ENCODE measurements around the gene MAML2. TPM values are rescaled to one million over a fixed set of nuclear protein-coding genes. Genes with fewer than 3 reads are reported as not detected.

MAML2 gene
- total RNA-seq, 2 experiments from 2014 or later, result 14.1 to 14.3 TPM

GRCh38 chr11:95977534-95978174 lies 365.3 kb downstream of the MAML2 start:
- Mint-ChIP-seq H3K4me1 (no peaks in the 10 kb centered on the region), H3K27ac (no peak overlapping the region), H3K36me3 (peaks cover 19% of the 10 kb centered on the region)

DNA sequence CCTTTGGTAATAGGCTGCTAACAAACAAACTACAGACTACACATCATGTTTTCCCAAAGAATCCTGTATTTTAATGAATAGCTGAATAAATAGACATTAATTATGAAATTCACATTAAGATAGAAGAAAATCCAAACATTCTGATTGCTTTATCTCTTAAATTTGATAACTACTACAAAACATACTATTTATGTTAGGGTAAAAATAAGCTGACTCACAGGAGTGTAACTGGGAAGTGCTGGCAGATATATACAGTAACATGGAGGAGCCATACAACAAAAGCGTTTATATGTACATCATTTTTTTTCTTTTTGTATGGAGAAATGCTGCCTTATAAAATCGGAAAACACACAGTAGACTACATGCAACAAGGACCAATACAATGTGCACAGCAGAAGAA lies 366.4 kb downstream of the MAML2 start:
- H3K27me3 Mint-ChIP-seq, result no peaks in the 10 kb centered on the region
- H3K27ac Mint-ChIP-seq, result no peak overlapping the region
- no peak overlapping the region for H3K4me3 Mint-ChIP-seq
- DNase-seq, result no peak
- no peaks in the 10 kb centered on the region for H3K4me1 Mint-ChIP-seq
- peaks cover 19% of the 10 kb centered on the region for H3K36me3 Mint-ChIP-seq
- H3K9me3 Mint-ChIP-seq, result no peaks in the 10 kb centered on the region

More at GRCh38 chr11:95977534-95978174, 365.3 kb downstream of the MAML2 start:
- Mint-ChIP-seq H3K9me3 (no peaks in the 10 kb centered on the region), H3K4me3 (no peak overlapping the region), H3K27me3 (no peaks in the 10 kb centered on the region)
- DNase-seq, result no peak

DNA sequence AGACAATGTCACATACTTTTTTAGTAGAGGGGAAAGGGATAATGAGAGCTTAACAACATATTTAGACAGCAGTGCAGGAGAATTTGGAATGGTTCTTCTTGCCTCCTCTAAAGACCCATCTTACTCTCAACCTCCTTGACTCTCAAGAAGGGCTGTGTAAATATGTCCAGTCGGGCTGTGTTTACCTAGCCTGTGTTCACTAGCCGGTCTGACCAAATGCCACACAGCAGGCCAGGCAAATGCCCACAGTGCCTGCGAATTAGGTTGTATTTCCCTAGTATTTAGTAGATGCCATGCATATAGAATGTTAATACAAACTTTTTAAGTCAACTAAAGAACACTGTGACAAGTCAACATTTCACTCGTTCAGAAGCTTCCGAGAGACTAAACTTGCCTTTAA lies 367.7 kb downstream of the MAML2 start:
- DNase-seq, result no peak
- no peak overlapping the region for H3K4me3 Mint-ChIP-seq
- H3K4me1 Mint-ChIP-seq, result no peaks in the 10 kb centered on the region
- H3K9me3 Mint-ChIP-seq, result no peaks in the 10 kb centered on the region
- H3K27ac Mint-ChIP-seq, result no peak overlapping the region
- H3K27me3 Mint-ChIP-seq, result no peaks in the 10 kb centered on the region
- H3K36me3 Mint-ChIP-seq, result peaks cover 18% of the 10 kb centered on the region

DNA sequence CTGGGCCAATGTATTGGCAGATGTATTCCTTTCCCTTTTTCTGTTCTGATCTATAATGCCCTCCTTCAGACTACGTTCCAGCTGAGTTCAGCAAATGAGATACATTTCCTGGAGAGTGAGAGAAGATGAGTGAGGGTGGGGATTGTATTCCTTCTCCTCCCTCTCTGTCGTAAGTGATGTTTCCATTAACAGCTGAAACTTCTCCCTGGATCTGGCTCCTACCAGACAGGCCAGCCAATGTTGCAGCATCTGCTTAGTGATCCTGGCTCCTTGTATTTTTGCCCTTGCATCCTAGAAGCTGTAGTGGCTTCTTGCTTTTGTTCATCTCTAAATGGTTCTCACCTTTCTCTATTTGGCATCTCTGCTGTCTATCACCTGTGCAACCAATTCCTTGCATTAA lies 370.9 kb downstream of the MAML2 start:
- Mint-ChIP-seq H3K9me3 (peaks cover 2% of the 10 kb centered on the region), H3K36me3 (peaks cover 3% of the 10 kb centered on the region), H3K4me3 (no peak overlapping the region), H3K27me3 (no peaks in the 10 kb centered on the region), H3K4me1 (no peaks in the 10 kb centered on the region), H3K27ac (no peak overlapping the region)
- no peak for DNase-seq

- Mint-ChIP-seq H3K4me1 (no peaks in the 10 kb centered on the region), H3K4me3 (no peak overlapping the region)
These were observed 374.4 kb downstream of the MAML2 start for GRCh38 chr11:95968585-95968984.

DNA sequence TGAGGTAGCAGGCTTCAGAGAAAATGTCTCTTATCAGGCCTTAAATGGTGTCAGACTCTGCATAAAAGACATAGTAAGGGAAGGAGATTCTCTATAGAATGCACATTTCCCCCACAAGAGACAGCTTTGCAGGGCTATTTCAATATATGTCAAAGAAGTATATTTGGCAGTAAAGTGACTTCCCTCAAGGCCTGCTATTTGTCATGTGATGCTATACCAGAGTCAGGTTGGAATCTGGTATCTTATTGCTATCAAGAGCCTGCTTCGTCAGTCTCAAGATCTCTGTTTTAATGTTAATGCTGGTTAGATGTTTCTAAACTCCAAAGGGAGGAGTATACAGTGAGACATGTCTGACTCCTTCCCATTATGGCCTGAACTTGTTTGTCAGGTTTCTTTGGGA lies 378.7 kb downstream of the MAML2 start:
- DNase-seq, result no peak
- no peaks in the 10 kb centered on the region for H3K27me3 Mint-ChIP-seq
- no peaks in the 10 kb centered on the region for H3K4me1 Mint-ChIP-seq
- H3K27ac Mint-ChIP-seq, result no peak overlapping the region
- peaks cover 2% of the 10 kb centered on the region for H3K9me3 Mint-ChIP-seq
- no peaks in the 10 kb centered on the region for H3K36me3 Mint-ChIP-seq
- H3K4me3 Mint-ChIP-seq, result no peak overlapping the region

More at GRCh38 chr11:95968585-95968984, 374.4 kb downstream of the MAML2 start:
- Mint-ChIP-seq H3K36me3 (no peaks in the 10 kb centered on the region), H3K27ac (no peak overlapping the region), H3K27me3 (no peaks in the 10 kb centered on the region), H3K9me3 (peaks cover 2% of the 10 kb centered on the region)
- DNase-seq, result no peak

DNA sequence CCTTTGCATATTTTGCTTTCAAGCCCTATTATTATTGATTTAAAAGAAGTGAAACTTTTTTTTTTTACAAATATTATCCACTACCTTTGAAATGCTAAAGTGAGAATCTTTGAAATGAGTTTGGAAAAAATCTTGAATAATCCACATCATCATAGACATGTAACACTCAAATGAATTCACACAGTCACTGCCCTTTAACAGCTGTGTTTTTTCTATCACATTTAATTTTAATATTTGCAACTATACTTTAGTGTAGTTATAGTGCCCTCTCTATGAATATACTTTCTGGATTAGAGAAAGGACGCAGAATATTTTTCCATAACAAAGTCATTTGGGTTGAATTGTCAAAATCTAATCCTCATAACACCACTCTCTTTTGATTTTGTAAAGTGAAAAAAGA lies 381.2 kb downstream of the MAML2 start:
- DNase-seq, result no peak
- no peaks in the 10 kb centered on the region for H3K27me3 Mint-ChIP-seq
- no peaks in the 10 kb centered on the region for H3K36me3 Mint-ChIP-seq
- H3K4me3 Mint-ChIP-seq, result no peak overlapping the region
- no peak overlapping the region for H3K27ac Mint-ChIP-seq
- H3K4me1 Mint-ChIP-seq, result no peaks in the 10 kb centered on the region
- no peaks in the 10 kb centered on the region for H3K9me3 Mint-ChIP-seq

- peaks cover 2% of the 10 kb centered on the region for H3K9me3 Mint-ChIP-seq
- no peak overlapping the region for H3K27ac Mint-ChIP-seq
- H3K4me1 Mint-ChIP-seq, result no peaks in the 10 kb centered on the region
- H3K36me3 Mint-ChIP-seq, result peaks cover 9% of the 10 kb centered on the region
- no peaks in the 10 kb centered on the region for H3K27me3 Mint-ChIP-seq
- H3K4me3 Mint-ChIP-seq, result no peak overlapping the region
- no peak for DNase-seq
These were observed 392.1 kb downstream of the MAML2 start for GRCh38 chr11:95950905-95951304.

- Mint-ChIP-seq H3K27me3 (no peaks in the 10 kb centered on the region), H3K36me3 (peaks cover 12% of the 10 kb centered on the region), H3K27ac (no peak overlapping the region), H3K4me3 (no peak overlapping the region), H3K4me1 (no peaks in the 10 kb centered on the region), H3K9me3 (peaks cover 12% of the 10 kb centered on the region)
- DNase-seq, result no peak
These were observed 394.4 kb downstream of the MAML2 start for GRCh38 chr11:95948637-95949036.

DNA sequence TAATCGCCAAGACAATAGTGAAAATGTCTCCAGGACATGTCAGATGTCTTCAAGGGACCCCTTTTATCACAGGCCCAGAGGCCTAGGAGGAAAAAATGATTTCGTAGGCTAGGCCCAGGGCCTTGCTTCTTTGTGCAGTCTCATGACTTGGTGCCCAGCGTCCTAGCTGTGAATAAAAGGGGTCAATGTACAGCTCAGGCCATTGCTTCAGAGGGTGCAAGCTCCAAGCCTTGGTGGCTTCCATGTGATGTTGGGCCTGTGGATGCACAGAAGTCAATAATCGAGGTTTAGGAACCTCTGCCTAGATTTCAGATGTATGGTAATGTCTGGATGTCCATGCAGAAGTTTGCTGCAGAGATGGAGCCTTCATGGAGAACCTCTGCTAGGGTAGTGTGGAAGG lies 398.4 kb downstream of the MAML2 start:
- Mint-ChIP-seq H3K27me3 (no peaks in the 10 kb centered on the region), H3K4me1 (no peaks in the 10 kb centered on the region), H3K36me3 (peaks cover 13% of the 10 kb centered on the region), H3K4me3 (no peak overlapping the region), H3K9me3 (peaks cover 12% of the 10 kb centered on the region), H3K27ac (no peak overlapping the region)
- DNase-seq, result no peak

GRCh38 chr11:95943546-95943945 lies 399.4 kb downstream of the MAML2 start:
- Mint-ChIP-seq H3K27ac (no peak overlapping the region), H3K4me1 (no peaks in the 10 kb centered on the region), H3K4me3 (no peak overlapping the region), H3K36me3 (peaks cover 8% of the 10 kb centered on the region), H3K27me3 (no peaks in the 10 kb centered on the region), H3K9me3 (peaks cover 9% of the 10 kb centered on the region)
- no peak for DNase-seq

GRCh38 chr11:95939091-95939490 lies 403.9 kb downstream of the MAML2 start:
- peaks cover 2% of the 10 kb centered on the region for H3K36me3 Mint-ChIP-seq
- no peaks in the 10 kb centered on the region for H3K27me3 Mint-ChIP-seq
- peaks cover 7% of the 10 kb centered on the region for H3K9me3 Mint-ChIP-seq
- DNase-seq, result no peak
- no peak overlapping the region for H3K27ac Mint-ChIP-seq
- H3K4me1 Mint-ChIP-seq, result no peaks in the 10 kb centered on the region
- no peak overlapping the region for H3K4me3 Mint-ChIP-seq

- no peaks in the 10 kb centered on the region for H3K36me3 Mint-ChIP-seq
- no peak overlapping the region for H3K4me3 Mint-ChIP-seq
- DNase-seq, result no peak
- no peaks in the 10 kb centered on the region for H3K27me3 Mint-ChIP-seq
- no peak overlapping the region for H3K27ac Mint-ChIP-seq
- H3K4me1 Mint-ChIP-seq, result no peaks in the 10 kb centered on the region
- peaks cover 4% of the 10 kb centered on the region for H3K9me3 Mint-ChIP-seq
These were observed 405.6 kb downstream of the MAML2 start for GRCh38 chr11:95937358-95937757.

DNA sequence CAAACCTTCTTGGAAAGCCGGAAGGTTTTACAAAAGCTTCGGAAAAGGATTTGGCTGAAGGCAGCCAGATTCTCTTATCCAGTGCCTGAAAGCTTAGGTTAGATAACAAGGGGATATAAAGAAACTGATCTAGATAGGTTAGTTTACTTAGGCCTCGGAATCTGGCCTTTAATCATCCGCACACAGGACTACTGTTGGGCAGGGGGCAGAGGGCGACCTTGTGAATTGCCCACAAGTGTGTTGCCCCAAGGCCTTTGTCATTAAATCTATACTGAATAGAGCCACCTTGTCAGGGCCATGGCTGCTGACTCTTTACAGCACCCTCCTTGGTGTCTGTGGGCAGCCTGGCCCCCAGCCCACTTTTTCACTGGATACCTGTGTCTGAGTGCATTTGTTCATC lies 409.4 kb downstream of the MAML2 start:
- H3K4me1 Mint-ChIP-seq, result no peaks in the 10 kb centered on the region
- no peak overlapping the region for H3K27ac Mint-ChIP-seq
- DNase-seq, result no peak
- H3K4me3 Mint-ChIP-seq, result no peak overlapping the region
- peaks cover 21% of the 10 kb centered on the region for H3K9me3 Mint-ChIP-seq
- no peaks in the 10 kb centered on the region for H3K27me3 Mint-ChIP-seq
- H3K36me3 Mint-ChIP-seq, result peaks cover 9% of the 10 kb centered on the region

GRCh38 chr11:95931916-95932315 lies 411.1 kb downstream of the MAML2 start:
- Mint-ChIP-seq H3K4me3 (no peak overlapping the region), H3K9me3 (peaks cover 19% of the 10 kb centered on the region), H3K36me3 (peaks cover 9% of the 10 kb centered on the region), H3K4me1 (no peaks in the 10 kb centered on the region), H3K27ac (no peak overlapping the region), H3K27me3 (no peaks in the 10 kb centered on the region)
- no peak for DNase-seq

DNA sequence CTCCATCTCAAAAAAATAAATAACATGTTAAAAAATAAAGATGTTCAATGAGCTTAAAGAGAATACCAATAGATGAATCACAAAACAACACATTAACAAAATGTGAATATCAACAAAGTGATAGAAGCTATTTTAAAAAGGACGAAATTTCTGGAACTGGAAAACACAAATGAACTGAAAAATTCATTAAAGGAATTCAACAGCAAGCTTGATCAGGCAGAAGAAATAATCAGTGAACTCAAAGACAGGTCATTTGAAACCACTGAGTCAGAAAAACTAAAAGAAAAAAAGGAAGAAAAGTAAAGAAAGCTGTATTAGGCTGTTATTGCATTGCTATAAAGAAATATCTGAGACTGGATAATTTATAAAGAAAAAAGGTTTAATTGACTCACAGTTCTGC lies 412.0 kb downstream of the MAML2 start:
- Mint-ChIP-seq H3K27me3 (no peaks in the 10 kb centered on the region), H3K4me3 (no peak overlapping the region), H3K4me1 (no peaks in the 10 kb centered on the region), H3K36me3 (peaks cover 9% of the 10 kb centered on the region), H3K27ac (no peak overlapping the region), H3K9me3 (peaks cover 18% of the 10 kb centered on the region)
- no peak for DNase-seq

Measured in activated naive CD8-positive, alpha-beta T cell treated with anti-CD3 and anti-CD28 coated beads for 36 hours (primary cell).